GM19438 (cell line): ENCODE measurements around the gene PRKN.

Experiments
- ATAC-seq: cut with Tn5 transposase; IDR thresholded peaks from one replicate; pipeline ENCODE4 v1.9.1; 2021; ENCODE audit warnings: low read depth; ENCODE audit not compliant: unreplicated experiment

PRKN gene

DNA sequence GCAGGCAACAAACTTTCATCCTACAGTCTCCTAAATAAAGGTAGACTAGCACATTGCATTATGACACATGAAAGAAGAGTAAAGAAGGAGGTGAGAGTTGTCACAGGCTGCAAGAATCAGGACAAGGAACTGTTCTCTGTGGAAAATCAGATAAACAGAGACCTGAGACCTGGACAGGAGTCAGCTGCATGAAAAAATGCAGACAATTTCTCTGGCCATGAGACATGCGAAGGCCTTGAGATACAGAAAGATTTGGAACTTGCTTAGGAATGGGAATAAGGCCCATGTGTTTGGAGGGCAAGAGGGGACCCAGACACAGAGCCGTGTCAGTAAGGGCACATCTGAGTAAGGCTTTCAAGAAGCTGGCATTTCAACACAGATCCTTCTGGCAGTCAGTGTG lies 779.1 kb downstream of the PRKN start:
- ATAC-seq: no peak

DNA sequence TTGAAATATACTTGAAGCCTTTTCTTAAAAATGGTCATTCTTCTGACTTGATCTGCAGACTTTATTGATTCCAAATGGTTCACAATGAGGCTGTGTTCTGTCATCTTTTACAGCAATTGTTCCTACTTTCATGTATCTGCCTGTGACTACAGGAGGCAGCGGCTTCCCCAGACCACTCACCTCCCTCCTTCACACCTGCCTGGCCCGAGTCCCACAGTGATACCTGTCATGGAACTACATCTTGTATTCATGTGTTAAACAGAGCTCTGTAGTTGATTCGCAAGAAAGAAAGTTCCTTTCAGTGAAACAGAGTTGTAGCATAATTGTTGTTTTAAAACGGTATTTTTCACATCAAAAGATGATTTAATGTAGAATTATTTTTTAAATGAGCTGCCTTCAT lies 780.2 kb downstream of the PRKN start:
- no peak for ATAC-seq

DNA sequence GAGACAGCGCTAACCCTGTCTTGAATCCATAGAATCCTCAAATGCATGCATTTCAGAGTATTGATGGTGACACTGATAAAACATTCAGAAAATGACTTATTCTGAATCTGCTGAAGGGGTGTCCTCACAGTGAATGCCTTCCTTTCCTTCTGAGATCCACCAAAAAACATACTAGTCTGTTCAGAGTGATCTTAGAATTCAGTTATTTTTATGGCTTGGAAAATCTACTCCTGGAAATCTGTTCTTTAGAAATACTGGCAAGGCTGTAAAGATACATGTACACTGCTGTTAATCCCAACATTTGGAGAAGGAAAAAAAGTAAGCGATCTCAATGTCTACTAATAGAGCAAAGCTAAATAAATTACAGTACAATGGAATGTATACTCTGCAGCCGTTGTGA lies 781.1 kb downstream of the PRKN start:
- no peak for ATAC-seq

DNA sequence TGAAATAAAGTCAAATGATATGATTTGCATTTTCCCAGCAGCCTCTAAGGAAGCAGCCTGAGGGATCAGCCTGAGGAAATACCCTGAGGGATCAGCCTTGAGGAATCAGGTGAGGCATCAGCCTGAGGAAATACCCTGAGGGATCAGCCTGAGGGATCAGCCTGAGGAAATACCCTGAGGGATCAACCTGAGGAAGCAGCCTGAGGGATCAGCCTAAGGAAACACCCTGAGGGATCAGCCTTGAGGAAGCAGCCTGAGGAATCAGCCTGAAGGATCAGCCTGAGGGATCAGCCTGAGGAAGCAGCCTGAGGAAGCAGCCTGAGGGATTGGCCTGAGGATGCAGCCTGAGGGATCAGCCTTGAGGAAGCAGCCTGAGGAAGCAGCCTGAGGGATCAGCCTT lies 784.0 kb downstream of the PRKN start:
- ATAC-seq: no peak

DNA sequence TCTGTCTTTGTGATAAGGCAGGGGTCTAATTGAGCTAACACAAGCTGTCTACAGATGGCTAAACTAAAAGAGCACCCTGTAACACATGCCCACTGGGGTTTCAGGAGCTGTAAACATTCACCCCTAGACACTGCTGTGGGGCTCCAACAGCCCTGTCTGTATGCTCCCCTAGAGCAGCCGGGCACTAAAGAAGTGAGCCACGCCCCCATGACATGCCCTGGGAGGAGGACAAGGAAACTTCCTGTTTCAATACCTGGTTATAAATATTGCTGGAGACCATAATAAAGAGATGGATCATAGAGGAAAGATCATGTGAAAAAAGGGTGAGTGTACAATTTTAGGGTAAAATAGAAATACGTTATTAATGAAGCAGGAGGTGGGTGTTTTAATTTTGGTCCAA lies 786.0 kb downstream of the PRKN start:
- no peak for ATAC-seq

DNA sequence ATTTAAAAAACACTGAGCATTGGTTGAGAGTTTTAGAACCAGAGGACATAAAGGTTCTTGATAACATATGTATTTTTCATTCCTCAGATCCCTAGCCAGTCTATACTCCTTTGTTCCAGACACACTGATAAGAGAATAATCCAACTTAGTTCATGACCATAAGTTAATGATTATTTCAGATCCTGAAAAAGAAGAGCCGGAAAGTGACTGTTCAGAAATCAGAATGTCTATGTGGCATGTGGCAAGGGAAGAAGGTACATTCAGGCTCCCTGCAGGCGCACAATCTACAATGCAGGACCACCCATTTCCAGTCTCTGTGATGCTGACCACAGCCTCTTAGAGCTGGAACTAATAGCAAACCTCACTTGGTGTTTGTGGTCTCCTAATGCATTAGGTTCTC lies 787.0 kb downstream of the PRKN start:
- ATAC-seq: no peak

DNA sequence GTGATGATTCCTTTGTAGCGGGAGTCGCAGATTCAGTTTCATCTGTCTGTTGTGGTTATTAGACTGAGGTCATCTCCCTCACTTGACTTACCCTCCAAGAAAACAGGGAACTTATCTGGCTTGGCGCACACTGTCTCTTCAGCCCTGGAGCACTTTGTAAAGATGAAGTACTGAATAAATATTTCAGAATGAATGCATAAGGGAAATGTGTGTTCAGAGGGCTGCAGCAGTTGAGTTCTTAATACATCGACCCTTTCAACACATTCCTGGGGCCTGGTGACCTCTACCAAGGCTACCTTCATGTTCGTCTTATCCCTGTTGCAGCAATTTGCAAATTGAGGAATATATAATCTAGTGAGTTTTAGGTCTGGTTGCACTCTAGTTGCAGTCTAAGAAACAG lies 801.2 kb downstream of the PRKN start:
- no peak for ATAC-seq

DNA sequence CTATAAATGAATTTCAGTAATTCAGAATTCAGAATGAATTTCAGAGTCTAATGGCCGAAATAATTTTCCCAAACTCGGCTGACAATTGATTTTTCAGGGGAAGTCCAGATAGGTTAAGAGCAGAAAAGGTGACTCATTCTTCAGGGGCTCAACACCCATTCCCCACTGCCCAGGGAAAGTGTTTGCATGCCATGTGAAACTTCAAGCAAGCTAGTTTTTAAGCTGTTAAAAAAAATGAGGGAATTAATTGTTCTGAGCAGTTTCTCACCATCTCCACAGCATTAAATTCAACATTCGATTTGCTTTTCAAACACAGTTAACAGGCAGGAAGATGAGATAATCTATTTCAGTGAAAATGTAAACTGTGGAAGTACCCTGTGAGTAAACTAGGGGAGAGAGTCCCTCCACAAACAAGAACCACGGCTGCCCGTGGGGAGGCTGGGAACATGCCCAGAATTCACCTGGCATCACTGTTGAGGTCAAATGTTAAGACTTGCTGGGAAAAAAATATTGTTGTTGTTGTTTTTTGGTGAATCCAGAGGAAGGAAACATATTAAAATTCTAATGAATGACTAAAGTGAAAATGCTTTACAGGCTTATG lies 803.0 kb downstream of the PRKN start:
- no peak for ATAC-seq

DNA sequence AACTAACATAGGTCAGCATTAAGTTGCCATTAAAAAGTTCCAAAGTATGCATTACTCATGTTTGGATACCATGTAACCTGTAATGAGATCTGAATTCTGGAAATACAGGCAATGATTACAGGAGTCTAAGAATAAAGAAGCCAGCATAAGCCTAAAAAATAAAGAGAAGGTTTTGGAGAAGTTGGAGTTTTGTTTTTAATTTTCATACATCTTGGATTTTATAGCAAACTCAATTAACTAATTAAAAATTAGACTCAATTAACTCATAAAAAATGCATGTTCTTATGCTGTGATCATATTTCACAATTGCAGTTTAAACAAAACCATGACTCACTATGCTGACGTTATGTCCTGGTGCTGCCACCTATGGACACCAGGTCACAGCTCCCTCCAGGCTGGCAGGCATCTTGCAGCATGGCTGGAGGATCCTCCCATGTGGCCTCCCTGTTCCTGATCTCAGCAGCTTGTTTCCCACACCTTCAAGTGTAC lies 804.9 kb downstream of the PRKN start:
- no peak for ATAC-seq

DNA sequence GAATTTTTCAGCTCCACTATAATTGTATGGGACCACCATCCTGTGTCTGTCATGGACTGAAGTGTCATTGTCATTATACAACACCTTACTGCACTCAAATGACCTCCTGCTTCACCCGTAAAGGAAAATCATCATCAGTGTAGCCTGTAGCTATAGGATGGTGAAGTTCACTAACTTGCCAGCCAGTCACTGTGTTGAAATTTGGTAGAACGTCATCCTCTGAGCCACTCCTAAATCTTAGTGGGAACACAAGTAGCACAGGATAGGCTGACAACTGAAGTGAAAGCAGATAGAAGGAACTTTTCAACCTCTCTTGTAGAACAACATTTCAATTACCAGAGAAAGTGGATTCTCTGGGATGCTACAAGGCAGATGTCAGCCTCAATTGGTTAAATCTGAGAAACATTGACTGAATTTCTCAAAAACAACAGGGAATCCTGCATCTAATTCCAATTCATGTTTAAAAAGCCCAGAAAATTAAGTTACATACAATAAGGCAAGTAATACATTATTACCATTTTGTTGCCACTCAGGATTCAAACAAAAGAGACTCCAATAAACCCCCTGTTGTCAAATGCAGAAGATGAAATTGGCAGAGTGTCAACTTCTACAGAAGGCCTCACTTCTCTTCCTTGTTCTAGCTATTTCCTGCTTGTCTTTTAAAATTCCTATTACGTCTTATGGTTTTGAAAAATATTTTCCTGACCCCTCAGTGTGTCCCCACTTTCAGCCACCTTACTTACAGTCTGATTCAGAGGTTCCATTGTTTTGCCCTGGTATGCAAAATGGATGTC lies 805.8 kb downstream of the PRKN start:
- no peak for ATAC-seq

DNA sequence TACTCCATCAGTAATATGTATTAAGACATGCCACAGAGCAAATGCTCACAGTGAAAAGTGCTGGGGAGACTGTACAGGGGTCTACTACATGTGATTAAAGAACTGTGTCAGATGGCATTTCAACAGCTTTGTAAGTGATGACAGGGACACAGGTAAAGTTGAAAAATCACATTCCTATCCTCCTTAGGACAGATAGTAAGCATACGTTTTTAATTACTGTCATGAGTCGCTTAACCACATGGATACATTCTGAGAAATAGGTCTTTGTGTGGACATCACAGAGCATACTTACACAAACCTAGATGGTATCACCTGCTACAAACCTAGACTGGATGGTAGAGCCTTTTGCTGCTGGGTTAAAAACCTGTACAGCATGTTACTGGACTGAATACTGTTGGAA lies 807.9 kb downstream of the PRKN start:
- ATAC-seq: no peak

DNA sequence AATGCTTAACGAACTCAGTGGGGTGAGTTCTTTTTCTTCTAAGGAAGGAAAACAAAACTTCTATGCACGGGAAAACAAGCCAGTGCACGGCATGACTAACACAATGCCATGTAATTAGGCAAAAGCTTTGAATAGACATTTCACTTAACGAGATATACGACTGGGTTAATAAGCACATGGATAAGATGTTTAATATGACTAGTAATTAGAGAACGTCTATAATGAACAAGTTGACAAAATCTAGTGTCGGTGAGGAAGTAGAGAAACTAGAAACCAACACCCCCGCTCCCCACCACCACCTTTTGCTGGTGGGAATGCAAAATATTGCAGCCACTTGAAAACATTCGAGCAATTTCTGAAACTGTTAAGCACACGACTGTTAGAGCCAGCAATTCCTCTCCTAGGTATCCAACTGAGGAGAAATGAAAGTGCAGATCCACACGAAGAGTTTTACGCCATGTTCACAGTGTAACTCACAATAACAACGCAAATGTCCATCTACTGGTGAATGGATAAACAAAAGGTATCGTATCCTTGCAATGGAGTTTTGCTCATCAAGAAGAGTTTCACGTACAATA lies 808.8 kb downstream of the PRKN start:
- no peak for ATAC-seq

DNA sequence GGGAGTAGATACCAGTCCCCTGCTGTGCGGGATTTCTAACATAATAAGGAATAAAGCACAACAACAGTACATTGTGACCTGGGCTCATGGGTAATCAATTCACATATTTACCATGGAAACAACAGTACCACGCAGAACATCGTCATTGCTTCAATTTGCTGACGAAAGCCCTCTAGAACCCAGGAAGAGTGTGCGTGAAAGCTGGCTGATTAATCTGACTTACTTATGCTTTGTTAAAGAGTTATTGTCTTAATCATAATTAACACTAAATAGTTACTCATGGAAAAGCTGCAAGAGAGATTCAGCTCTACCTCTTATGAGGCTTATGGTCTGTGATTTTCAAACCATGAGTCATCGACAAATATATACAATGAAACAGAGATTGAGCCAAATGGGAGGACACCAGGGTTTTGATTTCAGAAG lies 809.4 kb downstream of the PRKN start:
- ATAC-seq: no peak

DNA sequence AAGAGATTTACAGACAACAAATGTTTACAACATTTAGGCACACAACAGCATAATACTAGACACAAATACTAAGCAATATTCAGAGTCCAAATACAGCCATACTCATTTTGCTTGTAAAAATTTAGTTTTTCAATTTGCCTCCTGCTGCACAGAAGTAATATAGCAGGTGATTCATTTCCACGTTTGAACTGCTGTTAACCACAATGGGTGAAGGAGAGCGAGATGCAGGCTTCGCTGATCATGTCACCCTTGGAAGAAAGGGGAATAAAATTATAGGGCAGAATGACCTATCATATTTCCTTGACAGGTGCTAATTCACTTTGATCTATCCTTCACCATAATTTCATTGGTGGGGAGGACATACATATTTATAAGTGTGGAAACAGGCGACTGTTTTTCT lies 809.9 kb downstream of the PRKN start:
- ATAC-seq: no peak

DNA sequence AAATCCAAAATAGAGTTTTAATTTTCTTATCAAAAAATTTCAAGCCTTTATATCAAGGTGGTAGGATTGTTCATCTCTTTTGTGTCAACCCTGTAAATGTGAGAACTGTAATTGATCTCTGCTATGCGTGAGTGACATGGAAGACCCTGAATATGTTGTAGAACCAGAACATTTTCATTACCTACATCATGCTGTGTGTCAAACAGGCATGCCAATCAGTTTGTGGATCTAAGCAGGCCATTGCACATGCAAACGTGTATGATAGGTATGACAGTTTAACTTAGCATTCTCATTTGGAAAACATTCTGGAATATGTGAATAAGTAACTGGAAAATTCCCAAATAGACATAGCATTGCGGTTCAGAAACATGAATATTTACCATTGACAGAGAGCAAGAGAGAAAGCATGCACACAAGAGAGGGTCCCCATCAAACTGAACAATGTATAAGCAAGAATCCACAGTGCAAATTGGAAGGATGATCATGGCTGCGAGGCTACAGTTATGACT lies 812.1 kb downstream of the PRKN start:
- ATAC-seq: no peak

DNA sequence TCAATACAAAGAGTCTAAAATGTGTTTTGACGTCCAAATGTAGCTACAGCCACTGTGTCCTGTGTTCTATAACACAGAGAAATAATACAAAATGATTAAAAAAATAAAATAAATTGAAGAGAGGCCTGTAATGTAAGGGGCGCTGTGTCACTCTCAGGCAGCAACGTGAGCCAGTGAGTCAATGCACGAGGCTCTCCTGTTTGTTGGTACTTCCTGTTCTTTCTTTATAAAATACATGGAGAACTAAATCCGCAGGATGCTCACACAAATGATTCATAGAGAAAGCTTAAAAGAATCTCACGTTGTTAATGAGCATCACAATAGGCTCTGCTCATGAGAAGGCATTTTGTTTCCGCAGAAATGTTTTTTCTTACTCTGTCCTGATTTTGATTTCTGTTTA lies 818.7 kb downstream of the PRKN start:
- ATAC-seq: no peak

DNA sequence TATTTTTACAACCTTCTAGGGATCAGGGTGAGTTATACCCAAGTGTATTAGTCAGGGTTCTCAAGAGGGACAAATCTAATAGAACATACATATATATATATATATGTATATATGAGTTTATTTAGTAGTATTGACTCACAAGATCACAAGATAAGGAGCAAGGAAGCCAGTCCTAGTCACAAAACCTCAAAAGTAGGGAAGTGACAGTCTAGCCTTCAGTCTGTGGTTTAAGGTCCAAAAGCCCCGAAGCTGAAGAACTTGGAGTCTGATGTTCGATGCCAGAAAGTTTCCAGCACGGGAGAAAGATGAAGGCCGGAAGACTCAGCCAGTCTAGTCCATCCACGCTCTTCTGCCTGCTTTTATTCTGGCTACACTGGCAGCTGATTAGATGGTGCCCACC lies 821.0 kb downstream of the PRKN start:
- ATAC-seq: no peak

DNA sequence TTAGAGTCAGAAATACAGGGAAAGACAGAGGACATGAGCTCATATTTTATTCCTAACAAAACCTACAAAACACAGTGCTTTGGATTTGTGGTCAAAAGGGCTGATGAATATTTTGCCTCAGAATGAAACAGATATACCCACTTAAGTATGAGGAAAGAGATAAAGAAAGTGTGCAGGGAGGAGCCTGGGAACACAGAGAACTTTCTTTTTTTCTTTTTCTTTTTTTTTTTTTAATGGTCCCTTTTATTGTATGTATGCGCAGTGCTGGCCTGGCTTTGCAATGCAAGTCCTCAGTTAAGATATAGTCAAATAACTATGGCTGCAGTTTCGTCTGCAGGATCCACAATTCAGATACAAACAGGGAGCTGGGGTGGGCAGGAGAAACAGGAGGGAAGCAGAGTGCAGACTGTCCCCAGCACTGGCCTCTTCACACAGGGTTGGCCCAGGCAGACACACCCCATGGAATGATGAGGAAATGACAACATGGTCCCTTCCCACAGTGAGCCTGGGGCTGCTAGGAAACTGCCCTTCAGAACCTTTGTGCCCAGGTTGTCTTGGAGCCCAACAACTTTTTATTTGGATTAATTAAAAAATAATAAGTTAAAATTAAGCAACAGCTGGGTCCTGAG lies 823.9 kb downstream of the PRKN start:
- no peak for ATAC-seq

DNA sequence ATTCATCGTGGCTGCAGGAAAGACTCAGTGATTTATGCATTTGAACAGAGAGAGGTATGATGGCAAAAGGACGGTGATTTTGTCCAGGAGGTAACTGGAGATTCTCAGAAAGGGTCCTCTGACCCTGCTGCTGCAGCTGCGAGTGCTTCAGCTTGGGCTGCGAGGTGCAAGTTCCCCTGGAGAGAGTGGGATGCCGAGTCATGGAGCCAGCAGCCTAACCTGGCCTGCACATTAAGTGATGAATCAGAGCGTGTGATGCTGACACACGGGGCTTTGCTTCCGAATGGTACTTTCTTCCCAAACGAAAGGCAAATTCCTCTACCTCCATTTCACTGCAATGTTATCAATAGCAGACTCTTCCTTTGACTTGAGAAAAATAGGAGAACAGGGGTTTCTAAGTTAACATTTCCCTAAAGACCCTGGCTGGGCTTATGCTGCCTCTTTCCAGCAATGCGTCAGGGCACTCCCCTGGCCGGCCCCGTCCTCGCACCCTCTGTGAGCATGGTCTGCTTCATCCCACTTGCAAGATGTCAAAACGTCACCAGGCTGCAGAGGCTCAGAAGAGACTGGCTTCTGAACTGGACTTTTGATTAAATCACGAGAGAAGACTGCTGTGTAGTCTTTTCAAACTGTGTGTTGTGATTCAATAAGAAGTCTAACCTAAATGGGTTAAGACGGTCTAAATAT lies 825.7 kb downstream of the PRKN start:
- ATAC-seq: no peak

DNA sequence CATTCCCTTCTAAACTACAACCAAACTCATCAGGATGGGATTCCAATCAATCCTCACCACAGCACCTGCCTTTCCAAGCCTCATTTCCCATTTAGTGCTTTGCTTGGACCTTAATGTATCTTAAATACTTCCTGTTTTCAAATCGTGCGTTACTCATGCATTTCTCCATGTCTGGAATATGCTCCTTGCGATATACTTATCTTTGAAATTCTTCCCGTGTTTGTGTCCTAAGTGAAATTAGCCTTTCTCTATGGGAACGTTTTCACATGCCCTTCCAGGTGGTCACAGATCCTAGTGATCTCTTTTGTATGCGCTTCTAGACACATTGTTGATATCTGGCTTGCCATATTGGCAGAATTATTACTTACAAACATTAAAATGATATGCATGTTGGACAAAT lies 833.1 kb downstream of the PRKN start:
- no peak for ATAC-seq

DNA sequence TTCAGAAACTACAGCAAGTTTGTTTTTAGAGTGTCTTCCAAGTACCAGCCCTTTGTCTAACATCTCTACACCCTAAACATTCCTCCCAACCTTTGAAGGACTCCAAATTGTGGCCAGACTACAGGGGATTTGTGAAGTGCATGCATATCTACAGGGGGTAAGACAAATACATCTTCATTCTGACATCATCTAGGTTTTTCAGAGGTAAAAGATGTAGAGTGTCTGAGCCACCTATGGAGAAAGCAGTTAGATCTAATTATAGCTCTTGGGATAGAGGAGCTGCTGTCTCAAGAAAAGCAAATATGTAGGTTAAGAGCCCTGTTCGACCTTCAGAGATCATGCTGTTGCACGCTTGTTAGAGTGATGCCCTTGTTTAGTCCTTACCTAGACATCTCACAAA lies 836.0 kb downstream of the PRKN start:
- ATAC-seq: no peak
